ENCODE results near the gene LGALSL. TPM values are rescaled to one million over a fixed set of nuclear protein-coding genes. Genes with fewer than 3 reads are reported as not detected.

The LGALSL gene
- total and polyA plus RNA-seq, 2 of the 13 experiments (the other 11 are each of a cell fraction or from before 2014, with no cell fraction given), result 15.4 to 20.0 TPM

DNA sequence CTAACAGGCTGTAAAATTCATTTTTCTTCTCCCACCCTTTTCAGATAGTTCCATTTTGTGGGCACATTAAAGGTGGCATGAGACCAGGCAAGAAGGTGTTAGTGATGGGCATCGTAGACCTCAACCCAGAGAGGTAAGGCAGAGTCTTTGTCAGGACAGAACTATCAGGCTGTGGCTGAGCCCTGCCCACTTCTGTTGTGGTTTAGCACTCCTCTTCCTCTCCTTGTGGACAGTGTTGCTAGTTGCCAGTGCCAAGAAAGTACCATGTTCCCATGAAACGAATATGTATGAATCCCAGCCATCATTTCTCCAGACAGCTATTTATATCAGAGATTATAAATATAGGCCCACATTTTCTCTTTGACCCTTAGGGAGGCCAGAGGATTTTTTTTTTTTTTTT lies 1.6 kb downstream of the LGALSL start:
- WGBS (ENCODE audit: low lambda C conversion rate), result 85% methylated on average over 2 of the region's 2 CpGs
- Histone ChIP-seq H3K9me3 (ENCODE audit: low read length) (no peaks in the 10 kb centered on the region), H3K9ac (ENCODE audit: insufficient read depth, low read depth, low read length) (peak overlapping the region; percentile 87), H3K4me3 (replicated peaks in 1 of 3; ENCODE audit: insufficient read depth in 1 of 3, low read depth in 2 of 3, low read length in 3 of 3) (peak overlapping the region; percentile 75 to 93 (median 85); a peak in 5 of 6 replicates), H3K79me2 (ENCODE audit: insufficient read depth, low read length) (peaks cover 2% of the 10 kb centered on the region), H3K36me3 (replicated peaks in 1 of 2; ENCODE audit: control insufficient read depth in 1 of 2, insufficient read depth in 2 of 2, low read length in 2 of 2) (peaks cover 5 to 27% of the 10 kb centered on the region in 2 experiments), H4K20me1 (ENCODE audit: insufficient read depth, low read length) (no peaks in the 10 kb centered on the region), H3K27me3 (ENCODE audit: control insufficient read depth in 1 of 2, insufficient read depth in 2 of 2, low read length in 2 of 2) (no peaks in the 10 kb centered on the region; a peak in 1 of 5 replicates), H3K27ac (ENCODE audit: extremely low read length, insufficient read depth, low read length) (no peak overlapping the region), H3K4me1 (ENCODE audit: insufficient read depth, low read length) (peaks cover 27% of the 10 kb centered on the region), H2AFZ (ENCODE audit: low read length) (no peak overlapping the region), H3K4me2 (ENCODE audit: low read depth, low read length) (peak overlapping the region; percentile 89)
- in situ Hi-C loops (cut with HindIII; ENCODE audit: extremely low pct_ligation_motif_present, low pct_unique_long_range_greater_than_20kb) (no loop called here), intact Hi-C loops (cut with micrococcal nuclease; ENCODE audit: unreplicated experiment) (no loop called here)
- POLR2A ChIA-PET, result no interaction called here
- no peak for TF ChIP-seq ZNF362 (CRISPR knock-in tag; IDR thresholded peaks at IDR 0.05; ENCODE audit: borderline replicate concordance)
- no peak for TF ChIP-seq ZBTB7B (CRISPR knock-in tag; IDR thresholded peaks at IDR 0.05)
- no peak for TF ChIP-seq FOSL1 (CRISPR knock-in tag; IDR thresholded peaks at IDR 0.05; ENCODE audit: borderline replicate concordance)
- TF ChIP-seq ZC3H13 (CRISPR knock-in tag; IDR thresholded peaks at IDR 0.05), result no peak
- no peak for TF ChIP-seq KAT8 (CRISPR knock-in tag; IDR thresholded peaks at IDR 0.05)
- TF ChIP-seq NR2F6 (IDR thresholded peaks at IDR 0.05), result no peak
- TF ChIP-seq NR2F6 (CRISPR knock-in tag; IDR thresholded peaks at IDR 0.05), result no peak
- no peak for TF ChIP-seq TAF1 (CRISPR knock-in tag; IDR thresholded peaks at IDR 0.05)
- TF ChIP-seq, protein P1, sequence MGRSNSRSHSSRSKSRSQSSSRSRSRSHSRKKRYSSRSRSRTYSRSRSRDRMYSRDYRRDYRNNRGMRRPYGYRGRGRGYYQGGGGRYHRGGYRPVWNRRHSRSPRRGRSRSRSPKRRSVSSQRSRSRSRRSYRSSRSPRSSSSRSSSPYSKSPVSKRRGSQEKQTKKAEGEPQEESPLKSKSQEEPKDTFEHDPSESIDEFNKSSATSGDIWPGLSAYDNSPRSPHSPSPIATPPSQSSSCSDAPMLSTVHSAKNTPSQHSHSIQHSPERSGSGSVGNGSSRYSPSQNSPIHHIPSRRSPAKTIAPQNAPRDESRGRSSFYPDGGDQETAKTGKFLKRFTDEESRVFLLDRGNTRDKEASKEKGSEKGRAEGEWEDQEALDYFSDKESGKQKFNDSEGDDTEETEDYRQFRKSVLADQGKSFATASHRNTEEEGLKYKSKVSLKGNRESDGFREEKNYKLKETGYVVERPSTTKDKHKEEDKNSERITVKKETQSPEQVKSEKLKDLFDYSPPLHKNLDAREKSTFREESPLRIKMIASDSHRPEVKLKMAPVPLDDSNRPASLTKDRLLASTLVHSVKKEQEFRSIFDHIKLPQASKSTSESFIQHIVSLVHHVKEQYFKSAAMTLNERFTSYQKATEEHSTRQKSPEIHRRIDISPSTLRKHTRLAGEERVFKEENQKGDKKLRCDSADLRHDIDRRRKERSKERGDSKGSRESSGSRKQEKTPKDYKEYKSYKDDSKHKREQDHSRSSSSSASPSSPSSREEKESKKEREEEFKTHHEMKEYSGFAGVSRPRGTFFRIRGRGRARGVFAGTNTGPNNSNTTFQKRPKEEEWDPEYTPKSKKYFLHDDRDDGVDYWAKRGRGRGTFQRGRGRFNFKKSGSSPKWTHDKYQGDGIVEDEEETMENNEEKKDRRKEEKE (IDR thresholded peaks at IDR 0.05), result no peak
- TF ChIP-seq CREB1 (IDR thresholded peaks at IDR 0.05), result no peak
- no peak for TF ChIP-seq CREB1 (CRISPR knock-in tag; IDR thresholded peaks at IDR 0.05)
- no peak for TF ChIP-seq ZNF556 (CRISPR knock-in tag; IDR thresholded peaks at IDR 0.05; ENCODE audit: borderline replicate concordance)
- TF ChIP-seq KAT2B (IDR thresholded peaks at IDR 0.05; ENCODE audit: borderline replicate concordance, low read depth, low read length), result no peak
- TF ChIP-seq ZNF546 (CRISPR knock-in tag; conservative IDR thresholded peaks at IDR 0.05), result no peak
- TF ChIP-seq, protein P2, sequence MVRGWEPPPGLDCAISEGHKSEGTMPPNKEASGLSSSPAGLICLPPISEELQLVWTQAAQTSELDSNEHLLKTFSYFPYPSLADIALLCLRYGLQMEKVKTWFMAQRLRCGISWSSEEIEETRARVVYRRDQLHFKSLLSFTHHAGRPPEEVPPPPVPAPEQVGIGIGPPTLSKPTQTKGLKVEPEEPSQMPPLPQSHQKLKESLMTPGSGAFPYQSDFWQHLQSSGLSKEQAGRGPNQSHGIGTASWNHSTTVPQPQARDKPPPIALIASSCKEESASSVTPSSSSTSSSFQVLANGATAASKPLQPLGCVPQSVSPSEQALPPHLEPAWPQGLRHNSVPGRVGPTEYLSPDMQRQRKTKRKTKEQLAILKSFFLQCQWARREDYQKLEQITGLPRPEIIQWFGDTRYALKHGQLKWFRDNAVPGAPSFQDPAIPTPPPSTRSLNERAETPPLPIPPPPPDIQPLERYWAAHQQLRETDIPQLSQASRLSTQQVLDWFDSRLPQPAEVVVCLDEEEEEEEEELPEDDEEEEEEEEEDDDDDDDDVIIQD (CRISPR knock-in tag; IDR thresholded peaks at IDR 0.05; ENCODE audit: low read depth), result no peak
- TF ChIP-seq ZNF282 (IDR thresholded peaks at IDR 0.05; ENCODE audit: partially characterized antibody), result no peak
- TF ChIP-seq ZBTB34 (CRISPR knock-in tag; IDR thresholded peaks at IDR 0.05), result no peak
- no peak for TF ChIP-seq CSRNP1 (CRISPR knock-in tag; IDR thresholded peaks at IDR 0.05)
- ATAC-seq, result no peak
- FAIRE-seq, result no peak
- BruUV-seq (replicated peaks), result no TSS peak
- CTCF ChIA-PET (ENCODE audit: low intra/inter-chr PET ratio, low total read pairs), result no interaction called here
- DNase-seq (ENCODE audit: low spot score), result peak; percentile 25
